ENCODE measurements around the gene LRRC8D. TPM values are rescaled to one million over a fixed set of nuclear protein-coding genes. Genes with fewer than 3 reads are reported as not detected.

The LRRC8D gene
- total RNA-seq, 1 donor from 2014 or later: 8.6 TPM

GRCh38 chr1:89935235-89935634, 114.4 kb downstream of the LRRC8D start:
- DNase-seq (ENCODE audit: low spot score): no peak

GRCh38 chr1:89936694-89937093, 115.9 kb downstream of the LRRC8D start:
- DNase-seq (ENCODE audit: low spot score): no peak

GRCh38 chr1:89938171-89939055, 117.6 kb downstream of the LRRC8D start:
- DNase-seq (ENCODE audit: low spot score): no peak

GRCh38 chr1:89939059-89939570, 118.3 kb downstream of the LRRC8D start:
- DNase-seq (ENCODE audit: low spot score): no peak

- DNase-seq (ENCODE audit: low spot score): no peak
Observed at GRCh38 chr1:89939693-89940438, 119.0 kb downstream of the LRRC8D start.

- no peak for DNase-seq (ENCODE audit: low spot score)
Observed at GRCh38 chr1:89941110-89941766, 120.4 kb downstream of the LRRC8D start.

GRCh38 chr1:89942014-89942413, 121.2 kb downstream of the LRRC8D start:
- no peak for DNase-seq (ENCODE audit: low spot score)

GRCh38 chr1:89942825-89943658, 122.2 kb downstream of the LRRC8D start:
- DNase-seq (ENCODE audit: low spot score): no peak

- DNase-seq (ENCODE audit: low spot score): no peak
Observed at GRCh38 chr1:89943846-89944781, 123.3 kb downstream of the LRRC8D start.

- no peak for DNase-seq (ENCODE audit: low spot score)
Observed at GRCh38 chr1:89945852-89946476, 125.1 kb downstream of the LRRC8D start.

- DNase-seq (ENCODE audit: low spot score): no peak
Observed at GRCh38 chr1:89946532-89946931, 125.7 kb downstream of the LRRC8D start.

- DNase-seq (ENCODE audit: low spot score): no peak
Observed at GRCh38 chr1:89948722-89949345, 128.0 kb downstream of the LRRC8D start.

- DNase-seq (ENCODE audit: low spot score): no peak
Observed at GRCh38 chr1:89949991-89950624, 129.3 kb downstream of the LRRC8D start.

- no peak for DNase-seq (ENCODE audit: low spot score)
Observed at GRCh38 chr1:89950703-89951102, 129.9 kb downstream of the LRRC8D start.

- no peak for DNase-seq (ENCODE audit: low spot score)
Observed at GRCh38 chr1:89951766-89952604, 131.2 kb downstream of the LRRC8D start.

GRCh38 chr1:89952605-89953130, 131.8 kb downstream of the LRRC8D start:
- DNase-seq (ENCODE audit: low spot score): no peak

GRCh38 chr1:89953131-89953626, 132.3 kb downstream of the LRRC8D start:
- DNase-seq (ENCODE audit: low spot score): no peak
